Prostate gland (tissue), 2 donors: Measurements from ENCODE around the gene ETV6.

Experiments
- CTCF ChIP-seq, 4 experiments: fragments of 200-600 bp in 2 of 4; fragments of 450-650 bp in 2 of 4; sonication (generic) in 2 of 4; IDR thresholded peaks; 1 replicate in 3 of 4; 2 replicates in 1 of 4; pipeline ENCODE4 v1.5.1; 2016 to 2019; ENCODE audit warnings: antibody characterized with exemption in 4 of 4, mild to moderate bottlenecking in 2 of 4, moderate library complexity in 2 of 4
- POLR2A ChIP-seq: fragments of 450-650 bp; IDR thresholded peaks from one replicate; pipeline ENCODE4 v1.6.1; 2016; ENCODE audit warnings: antibody characterized with exemption, mild to moderate bottlenecking
- POLR2AphosphoS5 ChIP-seq: sonication (generic); formaldehyde crosslinking; IDR thresholded peaks from one replicate; pipeline ENCODE4 v1.6.1; 2017; ENCODE audit warnings: antibody characterized with exemption

GRCh38 chr12:11780521-11781101 is 131.1 kb downstream of the ETV6 start:
- TF ChIP-seq CTCF (IDR thresholded peaks at IDR 0.05) (no peak), POLR2A (no peak), POLR2AphosphoS5 (no peak)
